Measurements from ENCODE around the gene SEMA5A.

DNA sequence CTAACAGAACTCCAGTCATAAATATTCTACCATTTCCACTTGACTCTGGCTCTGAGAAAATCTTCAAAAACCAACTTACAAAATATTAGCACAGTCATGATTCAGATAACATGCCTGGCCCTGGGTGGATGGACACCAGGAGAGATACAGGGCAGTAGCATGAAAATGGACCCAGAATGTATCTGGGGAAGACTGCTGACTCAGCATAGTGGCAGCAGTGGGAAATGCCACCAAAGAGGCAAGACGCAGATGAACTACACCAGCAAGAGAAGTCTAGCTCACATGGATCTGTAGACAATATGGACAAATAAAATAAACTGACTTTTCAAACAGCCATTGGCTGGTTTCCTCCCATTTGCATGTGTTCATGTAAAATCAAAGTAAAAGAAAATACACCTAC is 359.8 kb downstream of the SEMA5A start:
- TF ChIP-seq SIN3A (IDR thresholded peaks at IDR 0.05; ENCODE audit: borderline replicate concordance, insufficient read depth, low read length) (no peak), POLR2AphosphoS5 (IDR thresholded peaks at IDR 0.05; ENCODE audit: low read depth, low read length) (no peak), TAF1 (IDR thresholded peaks at IDR 0.05; ENCODE audit: borderline replicate concordance, insufficient read depth, low read length) (no peak), REST (IDR thresholded peaks at IDR 0.05; ENCODE audit: insufficient read depth in 1 of 2, low read depth in 2 of 2, low read length in 2 of 2) (no peak), FOXP2 (optimal IDR thresholded peaks at IDR 0.05; ENCODE audit: borderline replicate concordance, extremely low read depth, extremely low read length, insufficient read depth) (no peak)
